Measurements from ENCODE around the gene TSHZ2.

DNA sequence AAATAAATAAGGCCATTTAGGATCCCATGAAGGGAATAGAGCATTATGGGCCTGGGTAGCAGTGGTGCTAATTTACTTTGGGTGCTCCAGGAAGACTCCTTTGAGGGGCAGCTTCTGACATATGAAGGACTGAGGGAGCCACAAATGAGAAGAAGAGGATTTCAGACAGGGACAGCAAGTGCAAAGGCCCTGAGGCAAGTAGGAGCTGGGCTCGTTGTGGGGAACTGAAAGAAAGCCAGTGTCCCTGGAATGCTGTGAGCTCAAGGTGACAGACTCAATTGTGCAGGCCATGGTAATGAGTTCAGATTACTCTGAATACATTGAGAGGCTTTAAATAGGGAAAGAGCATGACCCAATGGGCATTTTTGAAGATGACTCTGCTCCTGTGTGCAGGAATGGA is 307.6 kb downstream of the TSHZ2 start:
- TF ChIP-seq, protein P1, sequence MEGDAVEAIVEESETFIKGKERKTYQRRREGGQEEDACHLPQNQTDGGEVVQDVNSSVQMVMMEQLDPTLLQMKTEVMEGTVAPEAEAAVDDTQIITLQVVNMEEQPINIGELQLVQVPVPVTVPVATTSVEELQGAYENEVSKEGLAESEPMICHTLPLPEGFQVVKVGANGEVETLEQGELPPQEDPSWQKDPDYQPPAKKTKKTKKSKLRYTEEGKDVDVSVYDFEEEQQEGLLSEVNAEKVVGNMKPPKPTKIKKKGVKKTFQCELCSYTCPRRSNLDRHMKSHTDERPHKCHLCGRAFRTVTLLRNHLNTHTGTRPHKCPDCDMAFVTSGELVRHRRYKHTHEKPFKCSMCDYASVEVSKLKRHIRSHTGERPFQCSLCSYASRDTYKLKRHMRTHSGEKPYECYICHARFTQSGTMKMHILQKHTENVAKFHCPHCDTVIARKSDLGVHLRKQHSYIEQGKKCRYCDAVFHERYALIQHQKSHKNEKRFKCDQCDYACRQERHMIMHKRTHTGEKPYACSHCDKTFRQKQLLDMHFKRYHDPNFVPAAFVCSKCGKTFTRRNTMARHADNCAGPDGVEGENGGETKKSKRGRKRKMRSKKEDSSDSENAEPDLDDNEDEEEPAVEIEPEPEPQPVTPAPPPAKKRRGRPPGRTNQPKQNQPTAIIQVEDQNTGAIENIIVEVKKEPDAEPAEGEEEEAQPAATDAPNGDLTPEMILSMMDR (IDR thresholded peaks at IDR 0.05) = no peak
- TF ChIP-seq, protein P2, sequence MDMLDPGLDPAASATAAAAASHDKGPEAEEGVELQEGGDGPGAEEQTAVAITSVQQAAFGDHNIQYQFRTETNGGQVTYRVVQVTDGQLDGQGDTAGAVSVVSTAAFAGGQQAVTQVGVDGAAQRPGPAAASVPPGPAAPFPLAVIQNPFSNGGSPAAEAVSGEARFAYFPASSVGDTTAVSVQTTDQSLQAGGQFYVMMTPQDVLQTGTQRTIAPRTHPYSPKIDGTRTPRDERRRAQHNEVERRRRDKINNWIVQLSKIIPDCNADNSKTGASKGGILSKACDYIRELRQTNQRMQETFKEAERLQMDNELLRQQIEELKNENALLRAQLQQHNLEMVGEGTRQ (CRISPR knock-in tag; IDR thresholded peaks at IDR 0.05) = no peak
- no peak for TF ChIP-seq ZNF138 (CRISPR knock-in tag; conservative IDR thresholded peaks at IDR 0.05)
- no peak for TF ChIP-seq ZBTB21 (CRISPR knock-in tag; IDR thresholded peaks at IDR 0.05; ENCODE audit: borderline replicate concordance)

All from WTC11 (cell line).